GM23338 (cell line): ENCODE results near the gene CBS. TPM values are rescaled to one million over a fixed set of nuclear protein-coding genes. Genes with fewer than 3 reads are reported as not detected.
A peak's percentile ranks its signal among the peaks of the same experiment; 100 is the strongest.

Experiments
- ATAC-seq: fragments of 200-7000 bp; cut with Tn5 transposase; 3 replicates; pipeline ENCODE4 v1.9.1; 2020
- DNase-seq: peaks from one replicate; pipeline ENCODE4 v3.0.0-alpha.2; 2015; ENCODE audit warnings: low spot score
- H2AFZ ChIP-seq: fragments of 200-600 bp; sonication (generic); 2 replicates; pipeline ENCODE4 v1.8.0; 2016; ENCODE audit warnings: antibody characterized with exemption, mild to moderate bottlenecking, moderate library complexity
- H3F3A ChIP-seq: fragments of 200-600 bp; sonication (generic); replicated peaks from 2 replicates; pipeline ENCODE4 v1.8.0; 2017; ENCODE audit warnings: antibody characterized with exemption, mixed run types, low read depth
- H3K27ac ChIP-seq: fragments of 200-600 bp; sonication (generic); 2 replicates; pipeline ENCODE4 v1.6.1; 2016; ENCODE audit warnings: low read depth
- H3K27me3 ChIP-seq: fragments of 200-600 bp; sonication (generic); 2 replicates; pipeline ENCODE4 v1.8.0; 2016; ENCODE audit warnings: mild to moderate bottlenecking, mixed run types, moderate library complexity; ENCODE audit not compliant: insufficient read depth
- H3K36me3 ChIP-seq: fragments of 200-600 bp; sonication (generic); 2 replicates; pipeline ENCODE4 v1.8.0; 2016; ENCODE audit warnings: mild to moderate bottlenecking; ENCODE audit not compliant: insufficient read depth
- H3K4me1 ChIP-seq: fragments of 200-600 bp; sonication (generic); 2 replicates; pipeline ENCODE4 v1.8.0; 2016; ENCODE audit warnings: mild to moderate bottlenecking, moderate library complexity; ENCODE audit not compliant: insufficient read depth
- H3K4me2 ChIP-seq: fragments of 200-600 bp; sonication (generic); 2 replicates; pipeline ENCODE4 v1.7.1; 2017; ENCODE audit warnings: mixed run types
- H3K4me3 ChIP-seq: fragments of 200-600 bp; sonication (generic); 2 replicates; pipeline ENCODE4 v1.6.1; 2016; ENCODE audit warnings: mixed run types
- H3K79me2 ChIP-seq: fragments of 200-600 bp; sonication (generic); replicated peaks from 2 replicates; pipeline ENCODE4 v1.8.0; 2017; ENCODE audit warnings: mild to moderate bottlenecking; ENCODE audit not compliant: insufficient read depth
- H3K9me2 ChIP-seq: fragments of 200-600 bp; sonication (generic); 2 replicates; pipeline ENCODE4 v1.8.0; 2017; ENCODE audit not compliant: insufficient read depth
- H4K20me1 ChIP-seq: fragments of 200-600 bp; sonication (generic); replicated peaks from 2 replicates; pipeline ENCODE4 v1.8.0; 2017; ENCODE audit warnings: mild to moderate bottlenecking; ENCODE audit not compliant: insufficient read depth
- H3K27ac Mint-ChIP-seq: 2 replicates; pipeline ENCODE4 v1.8.0; 2020; ENCODE audit warnings: inconsistent platforms, mild to moderate bottlenecking, moderate library complexity, mixed read lengths
- H3K27me3 Mint-ChIP-seq: 3 replicates; pipeline ENCODE4 v1.8.0; 2022; ENCODE audit warnings: low read depth, mild to moderate bottlenecking, moderate library complexity, mixed read lengths, inconsistent platforms; ENCODE audit not compliant: insufficient read depth, poor library complexity
- H3K36me3 Mint-ChIP-seq: 3 replicates; pipeline ENCODE4 v1.8.0; 2021; ENCODE audit warnings: low read depth, mild to moderate bottlenecking, inconsistent platforms, moderate library complexity, mixed read lengths
- H3K4me1 Mint-ChIP-seq: 3 replicates; pipeline ENCODE4 v1.8.0; 2020; ENCODE audit warnings: mild to moderate bottlenecking, inconsistent platforms, mixed read lengths
- H3K4me3 Mint-ChIP-seq: 3 replicates; pipeline ENCODE4 v1.8.0; 2021; ENCODE audit warnings: moderate library complexity, mild to moderate bottlenecking, inconsistent platforms, mixed read lengths
- H3K9me3 Mint-ChIP-seq: 3 replicates; pipeline ENCODE4 v1.8.0; 2020; ENCODE audit warnings: moderate library complexity, mild to moderate bottlenecking, inconsistent platforms, mixed read lengths
- EZH2 ChIP-seq: fragments of 200-600 bp; sonication (generic); IDR thresholded peaks from one replicate; pipeline ENCODE4 v1.8.0; 2017; ENCODE audit warnings: antibody characterized with exemption, mild to moderate bottlenecking, low read depth; ENCODE audit not compliant: unreplicated experiment
- EZH2phosphoT487 ChIP-seq: fragments of 200-600 bp; sonication (generic); IDR thresholded peaks from one replicate; pipeline ENCODE4 v1.8.1; 2018; ENCODE audit warnings: antibody characterized with exemption; ENCODE audit not compliant: unreplicated experiment
- JUNB ChIP-seq: IDR thresholded peaks from one replicate; pipeline ENCODE4 v1.6.1; 2016; ENCODE audit warnings: antibody characterized with exemption; ENCODE audit not compliant: unreplicated experiment
- NANOG ChIP-seq: IDR thresholded peaks from 2 replicates; pipeline ENCODE4 v1.6.1; 2016; ENCODE audit warnings: antibody characterized with exemption, borderline replicate concordance
- STAT1 ChIP-seq: IDR thresholded peaks from one replicate; pipeline ENCODE4 v1.6.1; 2016; ENCODE audit warnings: antibody characterized with exemption; ENCODE audit not compliant: unreplicated experiment
- ZNF114 ChIP-seq: fragments of 250-450 bp; sonication (Bioruptor Pico); IDR thresholded peaks from 2 replicates; pipeline ENCODE4 v1.5.0; 2020; ENCODE audit warnings: mild to moderate bottlenecking, moderate library complexity
- polyA plus RNA-seq: library from polyadenylated mRNA; unstranded; fragments of >200 nt; fragmentation: Nextera tagmentation; extraction: Ambion mirVana; gene quantifications from 2 replicates; pipeline ENCODE4 v1.2.1, GENCODE V29; 2016
- total RNA-seq: library from RNA; depleted of rRNA; stranded (reverse); fragments of >200 nt; shearing (Covaris generic); gene quantifications from 2 replicates; pipeline ENCODE4 v1.2.3, GENCODE V29; 2014
- TF ChIP-seq, protein P1 (sequence below): IDR thresholded peaks from 2 replicates; pipeline ENCODE4 v1.6.1; 2016; ENCODE audit warnings: antibody characterized with exemption
- TF ChIP-seq, protein P2 (sequence below), 2 experiments: fragments of 200-600 bp in 1 of 2; sonication (generic) in 1 of 2; conservative IDR thresholded peaks; 2 replicates each; pipeline versions ENCODE4 v1.5.1 to v1.6.1; 2016 to 2017; ENCODE audit warnings: antibody characterized with exemption in 2 of 2, low read depth in 2 of 2, mild to moderate bottlenecking in 2 of 2, moderate library complexity in 1 of 2
- TF ChIP-seq, protein P3 (sequence below): IDR thresholded peaks from one replicate; pipeline ENCODE4 v1.6.1; 2018; ENCODE audit warnings: antibody characterized with exemption; ENCODE audit not compliant: unreplicated experiment
- TF ChIP-seq, protein P4 (sequence below): fragments of 250-450 bp; sonication (Bioruptor Pico); IDR thresholded peaks from 2 replicates; pipeline ENCODE4 v1.5.0; 2020; ENCODE audit warnings: mild to moderate bottlenecking, moderate library complexity

CBS gene
- total and polyA plus RNA-seq, 2 experiments from 2014 or later, result 421 to 861 TPM

DNA sequence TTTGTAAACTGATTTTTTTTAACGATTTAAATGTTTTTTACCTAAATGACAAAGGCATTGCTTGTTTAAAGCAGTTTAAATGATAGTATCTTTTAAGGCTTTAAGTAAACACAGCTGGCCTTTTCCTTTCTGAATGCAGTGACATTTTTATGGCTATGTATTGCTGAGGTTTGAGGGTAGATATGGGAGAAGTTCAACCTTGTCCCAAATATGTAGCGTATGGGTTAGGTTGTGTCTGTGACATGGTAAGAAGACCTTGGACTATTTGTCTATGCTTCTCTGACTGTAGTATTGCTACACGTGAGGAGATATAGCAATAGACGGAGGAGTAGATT lies 68.8 kb downstream of the CBS start:
- H3K4me3 Mint-ChIP-seq, result no peak overlapping the region
- peaks cover 3% of the 10 kb centered on the region for H3K27me3 Mint-ChIP-seq
- Histone ChIP-seq H3K4me2 (peak overlapping the region; percentile 34; the same call in 1 of the 2 replicates), H3K27me3 (no peaks in the 10 kb centered on the region), H3F3A (peaks cover 9% of the 10 kb centered on the region; the same call in 1 of the 2 replicates), H3K9me2 (no peaks in the 10 kb centered on the region), H3K79me2 (no peaks in the 10 kb centered on the region), H4K20me1 (no peaks in the 10 kb centered on the region), H3K36me3 (peaks cover 16% of the 10 kb centered on the region), H3K4me1 (peaks cover 11% of the 10 kb centered on the region), H3K27ac (no peak overlapping the region), H2AFZ (no peak overlapping the region), H3K4me3 (no peak overlapping the region)
- TF ChIP-seq STAT1, result no peak
- no peak for TF ChIP-seq EZH2phosphoT487
- TF ChIP-seq, protein P1, sequence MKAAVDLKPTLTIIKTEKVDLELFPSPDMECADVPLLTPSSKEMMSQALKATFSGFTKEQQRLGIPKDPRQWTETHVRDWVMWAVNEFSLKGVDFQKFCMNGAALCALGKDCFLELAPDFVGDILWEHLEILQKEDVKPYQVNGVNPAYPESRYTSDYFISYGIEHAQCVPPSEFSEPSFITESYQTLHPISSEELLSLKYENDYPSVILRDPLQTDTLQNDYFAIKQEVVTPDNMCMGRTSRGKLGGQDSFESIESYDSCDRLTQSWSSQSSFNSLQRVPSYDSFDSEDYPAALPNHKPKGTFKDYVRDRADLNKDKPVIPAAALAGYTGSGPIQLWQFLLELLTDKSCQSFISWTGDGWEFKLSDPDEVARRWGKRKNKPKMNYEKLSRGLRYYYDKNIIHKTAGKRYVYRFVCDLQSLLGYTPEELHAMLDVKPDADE, result no peak
- no peak for TF ChIP-seq NANOG
- no peak for TF ChIP-seq JUNB
- TF ChIP-seq, protein P2, sequence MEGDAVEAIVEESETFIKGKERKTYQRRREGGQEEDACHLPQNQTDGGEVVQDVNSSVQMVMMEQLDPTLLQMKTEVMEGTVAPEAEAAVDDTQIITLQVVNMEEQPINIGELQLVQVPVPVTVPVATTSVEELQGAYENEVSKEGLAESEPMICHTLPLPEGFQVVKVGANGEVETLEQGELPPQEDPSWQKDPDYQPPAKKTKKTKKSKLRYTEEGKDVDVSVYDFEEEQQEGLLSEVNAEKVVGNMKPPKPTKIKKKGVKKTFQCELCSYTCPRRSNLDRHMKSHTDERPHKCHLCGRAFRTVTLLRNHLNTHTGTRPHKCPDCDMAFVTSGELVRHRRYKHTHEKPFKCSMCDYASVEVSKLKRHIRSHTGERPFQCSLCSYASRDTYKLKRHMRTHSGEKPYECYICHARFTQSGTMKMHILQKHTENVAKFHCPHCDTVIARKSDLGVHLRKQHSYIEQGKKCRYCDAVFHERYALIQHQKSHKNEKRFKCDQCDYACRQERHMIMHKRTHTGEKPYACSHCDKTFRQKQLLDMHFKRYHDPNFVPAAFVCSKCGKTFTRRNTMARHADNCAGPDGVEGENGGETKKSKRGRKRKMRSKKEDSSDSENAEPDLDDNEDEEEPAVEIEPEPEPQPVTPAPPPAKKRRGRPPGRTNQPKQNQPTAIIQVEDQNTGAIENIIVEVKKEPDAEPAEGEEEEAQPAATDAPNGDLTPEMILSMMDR (conservative IDR thresholded peaks at IDR 0.05; ENCODE audit: low read depth in 2 of 2), result no peak
- no peak for TF ChIP-seq EZH2
- TF ChIP-seq, protein P3, sequence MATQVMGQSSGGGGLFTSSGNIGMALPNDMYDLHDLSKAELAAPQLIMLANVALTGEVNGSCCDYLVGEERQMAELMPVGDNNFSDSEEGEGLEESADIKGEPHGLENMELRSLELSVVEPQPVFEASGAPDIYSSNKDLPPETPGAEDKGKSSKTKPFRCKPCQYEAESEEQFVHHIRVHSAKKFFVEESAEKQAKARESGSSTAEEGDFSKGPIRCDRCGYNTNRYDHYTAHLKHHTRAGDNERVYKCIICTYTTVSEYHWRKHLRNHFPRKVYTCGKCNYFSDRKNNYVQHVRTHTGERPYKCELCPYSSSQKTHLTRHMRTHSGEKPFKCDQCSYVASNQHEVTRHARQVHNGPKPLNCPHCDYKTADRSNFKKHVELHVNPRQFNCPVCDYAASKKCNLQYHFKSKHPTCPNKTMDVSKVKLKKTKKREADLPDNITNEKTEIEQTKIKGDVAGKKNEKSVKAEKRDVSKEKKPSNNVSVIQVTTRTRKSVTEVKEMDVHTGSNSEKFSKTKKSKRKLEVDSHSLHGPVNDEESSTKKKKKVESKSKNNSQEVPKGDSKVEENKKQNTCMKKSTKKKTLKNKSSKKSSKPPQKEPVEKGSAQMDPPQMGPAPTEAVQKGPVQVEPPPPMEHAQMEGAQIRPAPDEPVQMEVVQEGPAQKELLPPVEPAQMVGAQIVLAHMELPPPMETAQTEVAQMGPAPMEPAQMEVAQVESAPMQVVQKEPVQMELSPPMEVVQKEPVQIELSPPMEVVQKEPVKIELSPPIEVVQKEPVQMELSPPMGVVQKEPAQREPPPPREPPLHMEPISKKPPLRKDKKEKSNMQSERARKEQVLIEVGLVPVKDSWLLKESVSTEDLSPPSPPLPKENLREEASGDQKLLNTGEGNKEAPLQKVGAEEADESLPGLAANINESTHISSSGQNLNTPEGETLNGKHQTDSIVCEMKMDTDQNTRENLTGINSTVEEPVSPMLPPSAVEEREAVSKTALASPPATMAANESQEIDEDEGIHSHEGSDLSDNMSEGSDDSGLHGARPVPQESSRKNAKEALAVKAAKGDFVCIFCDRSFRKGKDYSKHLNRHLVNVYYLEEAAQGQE, result no peak
- no peak for TF ChIP-seq ZNF114
- TF ChIP-seq, protein P4, sequence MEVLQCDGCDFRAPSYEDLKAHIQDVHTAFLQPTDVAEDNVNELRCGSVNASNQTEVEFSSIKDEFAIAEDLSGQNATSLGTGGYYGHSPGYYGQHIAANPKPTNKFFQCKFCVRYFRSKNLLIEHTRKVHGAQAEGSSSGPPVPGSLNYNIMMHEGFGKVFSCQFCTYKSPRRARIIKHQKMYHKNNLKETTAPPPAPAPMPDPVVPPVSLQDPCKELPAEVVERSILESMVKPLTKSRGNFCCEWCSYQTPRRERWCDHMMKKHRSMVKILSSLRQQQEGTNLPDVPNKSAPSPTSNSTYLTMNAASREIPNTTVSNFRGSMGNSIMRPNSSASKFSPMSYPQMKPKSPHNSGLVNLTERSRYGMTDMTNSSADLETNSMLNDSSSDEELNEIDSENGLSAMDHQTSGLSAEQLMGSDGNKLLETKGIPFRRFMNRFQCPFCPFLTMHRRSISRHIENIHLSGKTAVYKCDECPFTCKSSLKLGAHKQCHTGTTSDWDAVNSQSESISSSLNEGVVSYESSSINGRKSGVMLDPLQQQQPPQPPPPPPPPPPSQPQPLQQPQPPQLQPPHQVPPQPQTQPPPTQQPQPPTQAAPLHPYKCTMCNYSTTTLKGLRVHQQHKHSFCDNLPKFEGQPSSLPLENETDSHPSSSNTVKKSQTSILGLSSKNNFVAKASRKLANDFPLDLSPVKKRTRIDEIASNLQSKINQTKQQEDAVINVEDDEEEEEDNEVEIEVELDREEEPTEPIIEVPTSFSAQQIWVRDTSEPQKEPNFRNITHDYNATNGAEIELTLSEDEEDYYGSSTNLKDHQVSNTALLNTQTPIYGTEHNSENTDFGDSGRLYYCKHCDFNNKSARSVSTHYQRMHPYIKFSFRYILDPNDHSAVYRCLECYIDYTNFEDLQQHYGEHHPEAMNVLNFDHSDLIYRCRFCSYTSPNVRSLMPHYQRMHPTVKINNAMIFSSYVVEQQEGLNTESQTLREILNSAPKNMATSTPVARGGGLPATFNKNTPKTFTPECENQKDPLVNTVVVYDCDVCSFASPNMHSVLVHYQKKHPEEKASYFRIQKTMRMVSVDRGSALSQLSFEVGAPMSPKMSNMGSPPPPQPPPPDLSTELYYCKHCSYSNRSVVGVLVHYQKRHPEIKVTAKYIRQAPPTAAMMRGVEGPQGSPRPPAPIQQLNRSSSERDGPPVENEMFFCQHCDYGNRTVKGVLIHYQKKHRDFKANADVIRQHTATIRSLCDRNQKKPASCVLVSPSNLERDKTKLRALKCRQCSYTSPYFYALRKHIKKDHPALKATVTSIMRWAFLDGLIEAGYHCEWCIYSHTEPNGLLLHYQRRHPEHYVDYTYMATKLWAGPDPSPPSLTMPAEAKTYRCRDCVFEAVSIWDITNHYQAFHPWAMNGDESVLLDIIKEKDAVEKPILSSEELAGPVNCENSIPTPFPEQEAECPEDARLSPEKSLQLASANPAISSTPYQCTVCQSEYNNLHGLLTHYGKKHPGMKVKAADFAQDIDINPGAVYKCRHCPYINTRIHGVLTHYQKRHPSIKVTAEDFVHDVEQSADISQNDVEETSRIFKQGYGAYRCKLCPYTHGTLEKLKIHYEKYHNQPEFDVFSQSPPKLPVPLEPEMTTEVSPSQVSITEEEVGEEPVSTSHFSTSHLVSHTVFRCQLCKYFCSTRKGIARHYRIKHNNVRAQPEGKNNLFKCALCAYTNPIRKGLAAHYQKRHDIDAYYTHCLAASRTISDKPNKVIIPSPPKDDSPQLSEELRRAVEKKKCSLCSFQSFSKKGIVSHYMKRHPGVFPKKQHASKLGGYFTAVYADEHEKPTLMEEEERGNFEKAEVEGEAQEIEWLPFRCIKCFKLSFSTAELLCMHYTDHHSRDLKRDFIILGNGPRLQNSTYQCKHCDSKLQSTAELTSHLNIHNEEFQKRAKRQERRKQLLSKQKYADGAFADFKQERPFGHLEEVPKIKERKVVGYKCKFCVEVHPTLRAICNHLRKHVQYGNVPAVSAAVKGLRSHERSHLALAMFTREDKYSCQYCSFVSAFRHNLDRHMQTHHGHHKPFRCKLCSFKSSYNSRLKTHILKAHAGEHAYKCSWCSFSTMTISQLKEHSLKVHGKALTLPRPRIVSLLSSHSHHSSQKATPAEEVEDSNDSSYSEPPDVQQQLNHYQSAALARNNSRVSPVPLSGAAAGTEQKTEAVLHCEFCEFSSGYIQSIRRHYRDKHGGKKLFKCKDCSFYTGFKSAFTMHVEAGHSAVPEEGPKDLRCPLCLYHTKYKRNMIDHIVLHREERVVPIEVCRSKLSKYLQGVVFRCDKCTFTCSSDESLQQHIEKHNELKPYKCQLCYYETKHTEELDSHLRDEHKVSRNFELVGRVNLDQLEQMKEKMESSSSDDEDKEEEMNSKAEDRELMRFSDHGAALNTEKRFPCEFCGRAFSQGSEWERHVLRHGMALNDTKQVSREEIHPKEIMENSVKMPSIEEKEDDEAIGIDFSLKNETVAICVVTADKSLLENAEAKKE (CRISPR knock-in tag), result no peak
- H3K4me1 Mint-ChIP-seq, result peaks cover 20% of the 10 kb centered on the region
- peaks cover 56% of the 10 kb centered on the region for H3K36me3 Mint-ChIP-seq
- H3K27ac Mint-ChIP-seq, result no peak overlapping the region
- H3K9me3 Mint-ChIP-seq, result peaks cover 6% of the 10 kb centered on the region; the same call in 2 of the 3 replicates
- DNase-seq (no peak), ATAC-seq (no peak)
